Measurements from ENCODE around the gene ITGA11. TPM values are rescaled to one million over a fixed set of nuclear protein-coding genes. Genes with fewer than 3 reads are reported as not detected.

ITGA11 gene
- total and polyA plus RNA-seq, 8 donors = 0.19 to 4.1 (median 0.66) TPM

- TF ChIP-seq CTCF (IDR thresholded peaks at IDR 0.05) = no peak
- intact Hi-C loops (cut with DNase I) = no loop called here
- Histone ChIP-seq H3K27ac (no peak overlapping the region), H3K4me3 (no peak overlapping the region), H3K4me1 (no peaks in the 10 kb centered on the region), H3K27me3 (no peaks in the 10 kb centered on the region), H3K36me3 (no peaks in the 10 kb centered on the region), H3K9me3 (no peaks in the 10 kb centered on the region)
- FAIRE-seq (no peak), ATAC-seq (no peak), DNase-seq (no peak)
- WGBS, 2 donors = 78 to 86% methylated on average over 6 of the region's 6 CpGs
These were observed 56.2 kb downstream of the ITGA11 start for GRCh38 chr15:68375716-68376220.

GRCh38 chr15:68375191-68375631, 56.8 kb downstream of the ITGA11 start:
- TF ChIP-seq CTCF (IDR thresholded peaks at IDR 0.05) = no peak
- Histone ChIP-seq H3K4me1 (no peaks in the 10 kb centered on the region), H3K4me3 (no peak overlapping the region), H3K27ac (no peak overlapping the region), H3K36me3 (no peaks in the 10 kb centered on the region), H3K27me3 (no peaks in the 10 kb centered on the region), H3K9me3 (no peaks in the 10 kb centered on the region)
- 79 to 90% methylated on average over 5 of the region's 5 CpGs for WGBS, 2 donors
- DNase-seq (no peak), FAIRE-seq (no peak), ATAC-seq (no peak)
- intact Hi-C loops (cut with DNase I) = no loop called here

GRCh38 chr15:68374168-68374745, 57.7 kb downstream of the ITGA11 start:
- no peak for TF ChIP-seq CTCF (IDR thresholded peaks at IDR 0.05)
- DNase-seq = peak in 1 of 6 donors; percentile 14
- no peaks in the 10 kb centered on the region for H3K36me3 ChIP-seq
- no peak for ATAC-seq
- no peaks in the 10 kb centered on the region for H3K27me3 ChIP-seq
- H3K4me3 ChIP-seq = no peak overlapping the region
- no peaks in the 10 kb centered on the region for H3K9me3 ChIP-seq
- no peak overlapping the region for H3K27ac ChIP-seq
- no peaks in the 10 kb centered on the region for H3K4me1 ChIP-seq
- no peak for FAIRE-seq
- 72 to 85% methylated on average over 2 of the region's 2 CpGs for WGBS, 2 donors
- intact Hi-C loops (cut with DNase I) = no loop called here

GRCh38 chr15:68373028-68373427, 58.9 kb downstream of the ITGA11 start:
- H3K4me1 ChIP-seq = no peaks in the 10 kb centered on the region
- H3K27ac ChIP-seq = no peak overlapping the region
- FAIRE-seq (no peak), ATAC-seq (no peak), DNase-seq (no peak)
- no peaks in the 10 kb centered on the region for H3K9me3 ChIP-seq
- H3K27me3 ChIP-seq = no peaks in the 10 kb centered on the region
- TF ChIP-seq CTCF (IDR thresholded peaks at IDR 0.05) = no peak
- intact Hi-C loops (cut with DNase I) = no loop called here
- H3K4me3 ChIP-seq = no peak overlapping the region
- no peaks in the 10 kb centered on the region for H3K36me3 ChIP-seq
- WGBS, 2 donors = 61 to 81% methylated on average over 3 of the region's 3 CpGs

- 80 to 83% methylated on average over 12 of the region's 12 CpGs for WGBS, 2 donors
- ATAC-seq (peak in 3 of 4 donors; percentile 47 to 61 (median 56)), FAIRE-seq (no peak), DNase-seq (no peak)
- intact Hi-C loops (cut with DNase I) = no loop called here
- no peak overlapping the region for H3K4me3 ChIP-seq
- H3K9me3 ChIP-seq = no peaks in the 10 kb centered on the region
- no peaks in the 10 kb centered on the region for H3K36me3 ChIP-seq
- no peak overlapping the region for H3K27ac ChIP-seq
- no peaks in the 10 kb centered on the region for H3K27me3 ChIP-seq
- TF ChIP-seq CTCF (IDR thresholded peaks at IDR 0.05) = no peak
- no peaks in the 10 kb centered on the region for H3K4me1 ChIP-seq
These were observed 59.6 kb downstream of the ITGA11 start for GRCh38 chr15:68372291-68372811.
